Activated CD8-positive, alpha-beta memory T cell treated with anti-CD3 and anti-CD28 coated beads for 4 hours (primary cell): ENCODE measurements around the gene ANKRD42.
"Not testable (repeated sequence)": the region's sequence is repeated elsewhere in the genome, so short reads cannot be mapped to it uniquely, and the experiment has no call there.

Experiments
- DNase-seq, 2 donors: peaks; one replicate each; pipeline ENCODE4 v3.0.0-alpha.2; 2020; ENCODE audit warnings: low read depth in 2 of 2

The ANKRD42 gene

GRCh38 chr11:83241291-83241946, 47.9 kb downstream of the ANKRD42 start:
- no peak for DNase-seq

DNA sequence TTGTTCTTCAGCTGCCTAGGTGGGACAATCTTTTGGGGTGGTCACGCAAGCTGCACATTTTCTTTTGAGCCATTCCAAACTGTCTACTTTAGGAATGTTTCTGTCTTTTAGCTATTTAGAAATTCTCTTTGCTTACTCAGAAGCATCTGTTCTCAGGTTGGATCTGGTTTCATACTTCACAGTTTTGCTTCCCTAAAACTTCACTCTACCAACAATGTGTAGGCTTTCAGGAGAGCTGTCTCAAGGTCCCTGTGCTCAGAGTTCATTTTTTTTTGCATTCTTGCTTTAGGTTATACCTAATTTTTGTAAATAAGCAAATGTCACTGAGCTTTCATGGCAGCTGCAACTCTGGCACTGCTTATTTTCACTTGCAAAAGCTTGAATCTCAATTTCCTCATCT, 55.9 kb downstream of the ANKRD42 start:
- no peak for DNase-seq

- DNase-seq = no peak
Measured at GRCh38 chr11:83249972-83250593, 56.6 kb downstream of the ANKRD42 start.

DNA sequence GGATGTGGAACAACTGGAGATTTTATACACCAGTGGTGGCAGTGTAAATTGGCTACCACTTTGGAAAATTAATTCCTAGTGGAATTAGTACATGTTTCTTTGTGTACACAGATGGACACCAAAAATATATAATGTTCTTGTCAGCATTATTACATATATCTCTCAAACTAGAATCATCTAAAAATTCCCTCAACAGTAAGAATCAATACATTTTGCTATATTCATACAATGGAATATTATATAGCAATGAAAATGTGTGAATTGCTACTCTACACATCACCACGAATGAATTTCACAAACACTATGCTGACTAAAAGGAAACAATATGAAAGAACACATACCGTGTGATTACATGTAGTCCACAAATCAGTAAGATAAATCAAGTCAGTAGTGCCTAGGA, 58.8 kb downstream of the ANKRD42 start:
- DNase-seq = no peak

- DNase-seq = no peak
Measured at GRCh38 chr11:83252941-83253340, 59.4 kb downstream of the ANKRD42 start.

GRCh38 chr11:83255366-83255765, 61.9 kb downstream of the ANKRD42 start:
- no peak for DNase-seq

- no peak for DNase-seq
Measured at GRCh38 chr11:83256602-83257340, 63.3 kb downstream of the ANKRD42 start.

- no peak for DNase-seq
Measured at GRCh38 chr11:83257761-83258168, 64.3 kb downstream of the ANKRD42 start.

DNA sequence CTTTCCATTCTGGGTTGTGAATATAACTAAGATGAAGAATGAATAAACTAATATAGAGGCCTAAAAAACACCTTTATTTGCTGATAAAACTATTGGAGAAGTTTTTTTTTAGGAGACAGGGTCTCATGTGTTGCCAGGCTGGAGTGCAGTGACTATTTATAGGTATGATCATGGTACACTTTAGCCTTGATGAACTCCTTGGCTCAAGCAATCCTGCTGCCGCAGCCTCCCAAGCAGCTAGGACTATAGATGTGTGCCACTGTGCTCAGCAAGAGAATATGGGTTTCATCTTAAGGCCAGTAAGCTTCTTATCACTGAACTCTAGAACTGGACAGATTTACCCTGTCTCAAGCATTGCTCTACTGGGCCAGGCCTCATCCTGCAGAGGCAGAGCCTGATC, 66.0 kb downstream of the ANKRD42 start:
- DNase-seq = no peak

DNA sequence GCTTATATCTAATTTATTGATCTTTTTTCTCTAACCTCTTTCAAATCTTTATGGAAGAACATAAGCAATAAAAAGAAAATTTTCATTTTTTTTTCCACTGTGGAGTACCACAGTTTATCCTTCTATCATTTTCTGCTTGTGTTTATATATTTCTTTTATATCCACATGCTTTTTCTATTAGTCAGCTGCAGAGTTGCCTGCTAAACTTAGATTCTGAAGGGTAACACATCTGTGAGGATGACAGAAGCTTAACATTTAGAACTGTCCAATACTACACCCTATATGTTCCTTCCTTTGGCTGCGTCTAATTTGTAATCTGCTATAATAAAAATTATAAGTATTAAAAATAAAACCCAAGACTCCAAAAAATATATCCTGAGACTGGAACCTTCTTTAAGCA, 71.8 kb downstream of the ANKRD42 start:
- no peak for DNase-seq

- not testable (repeated sequence) for DNase-seq
Measured at GRCh38 chr11:83269080-83269479, 75.6 kb downstream of the ANKRD42 start.

GRCh38 chr11:83271734-83272133, 78.2 kb downstream of the ANKRD42 start:
- DNase-seq = not testable (repeated sequence)

- DNase-seq = no peak
Measured at GRCh38 chr11:83272627-83273026, 79.1 kb downstream of the ANKRD42 start.

DNA sequence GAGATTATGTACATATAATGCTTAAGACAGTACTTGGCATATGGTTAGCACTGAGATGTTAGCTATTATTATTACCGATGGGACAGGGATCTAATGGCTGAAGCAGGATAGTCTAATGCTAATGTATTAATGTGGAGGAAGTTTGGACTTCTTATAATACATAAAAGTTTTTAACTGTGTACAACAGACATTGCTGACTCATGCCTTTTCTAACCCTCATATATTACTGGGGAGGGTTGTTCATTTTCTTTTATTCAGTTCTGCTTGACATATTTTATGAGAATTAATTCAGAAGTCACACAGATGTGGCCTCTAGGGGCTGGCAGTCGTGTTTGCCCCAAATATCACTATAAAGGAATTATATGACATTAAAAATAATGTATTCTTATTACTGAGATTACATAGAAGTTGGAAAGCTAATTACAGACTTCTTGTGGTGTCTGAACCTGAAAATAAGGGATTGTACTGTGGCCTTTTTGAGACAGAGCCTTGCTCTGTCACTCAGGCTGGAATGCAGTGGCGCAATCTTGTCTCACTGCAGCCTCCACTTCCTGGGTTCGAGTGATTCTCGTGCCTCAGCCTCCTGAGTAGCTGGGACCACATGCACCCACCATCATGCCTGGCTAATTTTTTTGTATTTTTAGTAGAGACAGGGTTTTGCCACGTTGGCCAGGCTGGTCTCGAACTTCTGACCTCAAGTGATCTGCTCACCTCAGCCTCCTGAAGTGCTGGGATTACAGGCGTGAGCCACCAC, 82.6 kb downstream of the ANKRD42 start:
- no peak for DNase-seq

DNA sequence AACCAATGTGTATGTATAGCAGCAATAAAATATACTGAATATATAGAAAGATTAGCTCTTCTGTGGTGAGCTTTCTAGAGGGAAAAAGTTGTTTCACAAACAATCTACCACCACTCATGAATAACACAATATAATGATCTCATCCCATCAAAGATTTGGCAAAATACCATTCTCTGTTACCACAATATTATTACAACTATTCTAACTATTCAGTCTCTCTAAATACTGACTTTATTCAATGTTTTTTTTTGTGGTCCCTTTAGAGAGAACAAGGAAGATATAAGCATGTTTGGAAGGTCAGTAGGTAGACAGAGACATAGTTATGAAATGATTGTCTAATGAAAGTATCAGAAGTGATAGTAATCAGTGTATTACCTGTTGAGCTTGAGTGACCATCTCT, 84.8 kb downstream of the ANKRD42 start:
- no peak for DNase-seq

DNA sequence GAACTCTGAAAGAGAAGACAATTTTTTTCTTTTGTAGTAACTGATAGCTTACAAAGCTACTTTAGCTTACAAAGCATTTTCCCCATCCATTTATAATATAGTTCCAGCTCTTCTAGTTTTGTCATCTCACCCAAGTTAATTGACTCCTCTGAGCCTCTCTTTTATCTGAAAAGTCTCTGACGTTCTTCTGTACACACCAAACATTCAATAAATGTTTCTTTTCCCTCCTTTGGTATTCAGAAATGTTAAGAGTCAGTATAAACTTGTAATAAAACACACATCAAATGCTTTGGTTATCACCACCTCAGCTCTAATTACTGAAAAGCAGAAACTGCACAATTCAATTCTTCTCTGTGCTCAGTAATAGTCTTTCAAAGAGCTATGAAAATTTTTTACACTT, 86.7 kb downstream of the ANKRD42 start:
- no peak for DNase-seq

GRCh38 chr11:83282084-83282716, 88.7 kb downstream of the ANKRD42 start:
- no peak for DNase-seq

- DNase-seq = no peak
Measured at GRCh38 chr11:83284501-83285150, 91.1 kb downstream of the ANKRD42 start.

DNA sequence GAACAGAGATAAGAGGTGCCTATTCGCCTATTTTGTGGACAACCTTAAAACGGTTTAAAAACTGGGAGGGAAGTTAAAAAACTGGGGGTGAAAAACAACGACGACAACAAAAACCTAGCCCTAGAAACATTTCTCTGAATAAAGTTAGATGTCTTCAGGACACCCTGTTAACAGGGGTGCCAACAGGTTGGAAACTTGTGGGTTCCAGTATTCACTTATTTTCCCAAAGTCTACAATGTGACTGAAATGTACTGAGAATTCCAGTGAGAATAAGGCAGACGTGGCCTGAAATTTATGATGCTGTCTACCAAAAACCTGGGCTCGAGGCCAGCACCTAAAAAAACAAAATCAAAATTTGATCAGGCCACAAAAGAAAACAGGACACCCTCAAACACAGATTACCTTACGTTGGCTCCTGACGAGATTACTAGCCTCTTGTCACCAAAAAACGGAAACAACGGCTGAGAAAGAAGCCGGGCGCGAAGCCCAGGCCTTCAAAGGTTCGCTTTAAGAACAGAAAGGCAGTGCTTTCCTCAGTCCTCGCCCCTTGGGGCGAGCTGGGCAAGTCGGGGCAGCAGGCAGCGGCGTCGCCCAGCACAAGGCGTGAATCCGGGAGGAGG, 91.7 kb downstream of the ANKRD42 start:
- no peak for DNase-seq

DNA sequence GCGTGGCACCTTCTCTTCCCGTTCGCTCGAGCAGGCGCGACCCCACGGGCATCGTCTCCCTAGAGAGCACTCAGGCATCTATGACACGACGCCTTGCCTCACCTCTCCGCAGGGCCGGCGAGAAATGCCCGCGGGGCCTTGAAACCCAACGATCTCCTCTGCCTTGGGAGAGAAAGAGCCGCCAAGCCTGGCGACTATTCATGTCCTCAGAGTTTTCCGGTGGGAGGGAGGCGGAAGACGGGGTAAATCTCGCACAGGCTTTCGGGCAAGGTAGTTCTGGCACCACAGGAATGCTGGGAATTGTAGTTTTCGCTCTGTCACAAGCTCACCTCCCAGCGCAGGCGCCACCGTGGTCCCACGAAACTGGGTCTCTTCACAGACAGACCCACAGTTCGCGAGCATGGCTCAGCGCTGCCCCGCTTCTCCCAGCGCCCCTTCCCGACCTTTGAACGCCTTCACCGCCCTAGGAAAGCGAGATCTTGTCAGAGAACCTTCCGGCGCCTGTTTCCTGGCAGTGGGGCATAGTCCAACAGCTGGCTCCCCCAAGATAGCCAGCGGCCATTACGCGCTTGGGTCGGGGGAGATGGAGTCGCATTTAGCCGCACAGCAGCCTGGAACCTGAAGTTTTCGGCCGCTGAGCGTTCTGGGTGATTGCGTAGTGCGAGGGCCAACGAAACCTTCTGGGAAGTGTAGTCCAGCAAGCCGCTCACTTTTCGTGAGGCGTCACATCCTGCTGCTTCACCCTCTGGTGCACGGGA, 92.4 kb downstream of the ANKRD42 start, which contains the start of gene CCDC90B:
TSS of gene CCDC90B (minus strand) at position 597 of the 758 bp plus-strand sequence. CDS start at position 202, 395 bp downstream.
- DNase-seq = peak; percentile 85 to 89
